IPS-NIHi7 (cell line): ENCODE measurements around the gene SLC2A4RG.
"Not testable (repeated sequence)": the region's sequence is repeated elsewhere in the genome, so short reads cannot be mapped to it uniquely, and the experiment has no call there.

Experiments
- DNase-seq: peaks from one replicate; pipeline ENCODE4 v3.0.0; 2012; ENCODE audit warnings: mixed read lengths; ENCODE audit errors: extremely low spot score

The SLC2A4RG gene

GRCh38 chr20:63775096-63775978 is 35.8 kb downstream of the SLC2A4RG start:
- peak; percentile 94 for DNase-seq

GRCh38 chr20:63776875-63777274 is 37.3 kb downstream of the SLC2A4RG start:
- DNase-seq: not testable (repeated sequence)

- no peak for DNase-seq
These were observed 38.0 kb downstream of the SLC2A4RG start for GRCh38 chr20:63777614-63778013.

- no peak for DNase-seq
These were observed 38.6 kb downstream of the SLC2A4RG start for GRCh38 chr20:63778034-63778752.

DNA sequence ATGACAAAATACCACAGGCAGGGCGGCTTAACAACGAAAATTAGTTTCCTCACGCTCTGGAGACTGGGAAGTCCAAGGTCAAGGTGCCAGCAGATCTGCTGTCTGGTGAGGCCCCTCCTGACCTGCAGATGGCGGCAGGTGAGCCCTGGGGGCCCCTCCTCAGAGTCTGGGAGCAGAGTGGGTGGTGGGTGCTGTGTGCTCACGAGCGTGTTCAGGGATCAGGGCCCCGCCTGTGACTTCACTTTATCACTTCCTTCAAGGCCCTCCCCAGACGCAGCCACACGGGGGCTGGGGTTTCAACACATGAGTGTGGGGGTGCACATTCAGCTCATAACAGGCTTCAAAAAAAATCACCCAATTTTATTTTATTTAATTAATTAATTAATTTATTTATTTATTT is 39.3 kb downstream of the SLC2A4RG start:
- DNase-seq: no peak

DNA sequence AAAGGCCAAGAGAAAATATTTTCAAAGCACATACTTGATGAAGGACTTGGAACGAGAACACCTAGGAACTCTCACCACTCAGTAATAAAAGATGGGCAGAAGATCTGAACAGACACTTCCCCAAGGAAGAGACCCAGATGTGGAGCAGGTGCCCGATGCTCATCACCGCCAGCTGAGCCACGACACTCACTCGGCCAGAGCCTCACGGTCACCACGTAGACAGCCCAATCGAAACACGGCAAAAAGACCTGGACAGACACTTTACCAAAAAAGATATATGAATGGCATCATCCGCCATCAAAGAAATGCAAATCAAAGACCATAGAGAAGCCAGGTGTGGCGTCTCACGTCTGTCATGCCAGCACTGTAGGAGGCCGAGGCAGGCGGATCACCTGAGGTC is 41.6 kb downstream of the SLC2A4RG start:
- DNase-seq: no peak

DNA sequence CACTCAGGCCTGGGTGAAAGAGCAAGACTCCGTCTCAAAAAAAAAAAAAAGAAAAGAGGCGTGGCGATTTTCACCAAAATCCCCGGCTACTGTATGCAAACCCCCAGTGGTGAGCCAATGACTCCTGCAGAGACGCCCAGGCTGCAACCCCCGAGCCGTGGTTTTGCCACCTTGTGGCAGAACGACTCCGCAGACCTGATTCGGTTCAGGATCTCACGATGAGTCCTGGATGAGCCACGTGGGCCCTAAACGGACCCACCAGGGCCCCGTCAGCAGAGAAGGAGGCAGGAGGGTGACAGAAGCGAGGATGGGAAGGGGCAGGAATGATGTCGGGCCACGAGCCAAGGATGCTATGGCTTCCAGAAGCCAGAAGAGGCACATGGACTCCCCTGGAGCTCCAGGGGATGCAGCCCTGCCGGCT is 42.5 kb downstream of the SLC2A4RG start:
- DNase-seq: no peak

DNA sequence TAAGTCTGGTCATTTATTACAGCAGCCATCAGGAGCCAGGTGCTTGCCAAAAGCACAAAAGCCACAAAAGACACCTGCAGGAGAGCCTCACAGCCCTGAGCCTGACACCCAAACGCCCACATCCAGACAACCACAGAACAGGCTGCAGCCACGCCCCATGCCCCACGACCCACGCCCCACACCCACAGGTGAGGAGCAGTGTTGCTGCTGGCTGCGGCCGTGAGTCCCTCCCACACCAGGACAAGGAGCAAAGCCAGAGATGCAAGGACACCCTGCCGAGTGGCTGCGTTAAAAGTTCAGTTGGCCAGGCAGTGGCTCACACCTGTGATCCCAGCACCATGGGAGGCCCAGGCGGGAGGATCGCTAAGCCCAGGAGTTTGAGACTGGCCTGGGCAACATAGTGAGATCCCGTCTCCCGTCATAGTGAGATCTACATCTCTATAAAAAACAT is 43.0 kb downstream of the SLC2A4RG start:
- DNase-seq: no peak

GRCh38 chr20:63783970-63784369 is 44.4 kb downstream of the SLC2A4RG start:
- DNase-seq: no peak

DNA sequence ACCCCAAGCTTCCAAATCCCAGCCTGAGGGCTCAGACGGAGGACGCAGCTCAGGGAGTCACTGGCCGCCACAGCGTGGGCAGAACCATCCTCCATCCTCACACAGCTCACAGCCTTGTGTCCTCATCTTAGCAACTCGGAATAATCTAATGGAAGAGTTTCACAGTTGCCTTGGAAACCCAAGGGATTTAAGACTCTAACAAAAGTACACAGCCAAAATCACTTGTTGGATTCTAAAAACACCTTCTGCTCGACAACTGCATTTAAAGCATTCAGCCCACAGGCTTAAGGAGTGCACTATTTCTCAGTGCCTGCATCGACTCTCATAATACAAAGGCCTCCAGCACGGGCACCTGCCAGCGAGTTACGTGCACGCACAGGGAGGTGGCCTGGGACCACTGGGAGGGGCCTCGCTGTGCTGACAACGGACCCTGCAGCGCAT is 46.1 kb downstream of the SLC2A4RG start:
- DNase-seq: no peak

DNA sequence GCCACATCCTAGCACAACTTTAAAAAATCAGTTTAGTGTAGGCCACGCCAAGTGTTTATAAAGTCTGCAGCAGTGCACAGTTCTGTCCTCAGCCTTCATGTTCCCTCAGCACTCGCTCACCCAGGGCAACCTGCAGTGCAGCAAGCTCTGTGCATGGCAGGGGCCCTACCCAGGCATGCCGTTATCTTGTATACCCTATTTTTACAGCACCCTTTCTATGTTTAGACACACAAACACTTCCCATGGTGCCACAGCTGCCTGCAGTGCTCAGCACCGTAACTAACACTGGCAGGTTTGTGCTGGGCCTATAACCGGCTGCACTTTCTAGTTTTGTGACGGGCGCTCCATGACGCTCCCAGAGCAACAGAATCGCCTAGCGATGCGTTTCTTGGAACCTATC is 47.7 kb downstream of the SLC2A4RG start:
- no peak for DNase-seq

DNA sequence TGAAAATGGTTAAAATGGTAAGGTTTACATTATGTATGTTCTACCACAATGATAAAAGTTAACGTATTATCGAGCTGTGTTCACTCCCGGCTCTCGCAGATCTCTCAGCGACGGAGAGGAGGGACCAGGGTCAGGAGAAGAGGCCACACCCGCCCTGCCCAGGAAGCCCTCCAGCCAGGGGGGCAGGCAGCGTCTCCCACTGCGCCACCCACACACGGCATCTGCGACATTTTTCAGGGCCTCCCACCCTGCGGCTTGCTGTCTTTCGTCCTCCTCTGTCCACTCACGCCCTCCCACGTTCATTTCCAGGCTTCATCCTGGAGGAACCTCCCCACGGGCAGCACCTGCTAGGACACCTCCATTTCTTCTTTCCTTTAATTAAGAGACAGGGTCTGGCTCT is 48.2 kb downstream of the SLC2A4RG start:
- no peak for DNase-seq

DNA sequence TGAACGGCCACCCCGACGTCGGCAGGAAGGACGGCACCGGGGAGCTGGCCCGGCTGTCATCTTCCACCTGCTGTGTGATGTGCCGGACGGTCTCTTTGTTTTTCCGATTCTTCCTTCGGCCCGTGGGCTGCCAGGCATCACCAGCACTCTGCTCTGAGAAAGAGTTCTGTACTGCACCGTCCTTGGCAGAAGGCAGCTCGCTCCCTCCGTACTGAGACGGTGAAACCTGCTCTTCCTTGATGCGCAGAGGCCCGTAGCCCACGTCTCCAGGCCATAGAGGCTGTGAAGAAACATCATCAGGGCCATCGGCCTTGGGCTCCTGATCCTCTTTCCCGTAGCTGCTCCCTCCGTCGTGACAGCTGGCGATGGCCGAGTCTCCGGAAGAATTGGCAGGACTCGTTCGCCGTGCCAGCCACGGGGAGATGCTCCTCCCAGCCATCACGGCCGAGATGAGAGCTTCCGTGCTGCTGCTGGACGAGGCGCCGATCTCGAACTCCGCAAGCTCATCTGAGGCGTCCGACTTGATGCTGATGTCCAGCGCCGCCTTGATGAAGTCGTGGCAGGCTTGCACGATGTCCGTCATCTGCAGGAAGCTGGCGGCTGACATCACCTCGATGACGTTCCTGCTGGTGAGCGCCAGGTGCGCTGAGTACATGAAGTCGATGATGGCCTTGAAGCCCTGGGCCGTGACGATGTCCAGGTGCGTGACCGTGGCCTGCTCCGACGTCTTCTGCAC is 50.4 kb downstream of the SLC2A4RG start:
- DNase-seq: no peak

- DNase-seq: no peak
These were observed 51.1 kb downstream of the SLC2A4RG start for GRCh38 chr20:63790572-63791168.

DNA sequence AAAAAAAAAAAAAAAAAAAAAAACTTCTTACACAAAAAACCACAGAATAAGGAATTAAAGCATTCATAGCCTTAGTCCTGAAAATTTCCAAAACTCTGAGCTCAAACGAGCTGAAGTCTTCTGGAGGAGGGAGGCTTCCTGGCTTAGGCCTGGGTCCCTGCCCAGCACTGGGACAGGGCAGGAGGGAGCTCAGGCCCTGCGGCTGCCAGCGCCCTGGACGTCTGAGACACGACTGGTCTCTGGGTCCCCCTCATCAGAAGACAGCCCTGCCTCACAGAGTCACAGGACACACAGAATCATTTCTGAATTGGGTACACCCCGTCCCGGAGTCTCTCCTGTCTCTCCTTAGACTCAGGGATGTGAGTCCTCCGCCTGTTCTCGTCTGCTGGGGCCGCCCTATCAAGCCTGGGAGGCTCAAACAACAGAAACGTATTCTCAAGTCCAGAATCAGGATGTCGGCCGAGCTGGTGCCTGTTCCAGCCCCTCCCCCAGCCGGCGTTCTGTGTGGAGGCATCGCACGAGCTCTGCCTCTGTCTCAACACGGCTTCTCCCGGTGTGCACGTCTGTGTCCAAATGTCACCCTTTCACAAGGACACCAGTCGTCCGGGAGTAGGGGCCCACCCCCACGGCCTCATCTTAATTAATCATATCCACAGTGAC is 52.1 kb downstream of the SLC2A4RG start:
- DNase-seq: no peak

DNA sequence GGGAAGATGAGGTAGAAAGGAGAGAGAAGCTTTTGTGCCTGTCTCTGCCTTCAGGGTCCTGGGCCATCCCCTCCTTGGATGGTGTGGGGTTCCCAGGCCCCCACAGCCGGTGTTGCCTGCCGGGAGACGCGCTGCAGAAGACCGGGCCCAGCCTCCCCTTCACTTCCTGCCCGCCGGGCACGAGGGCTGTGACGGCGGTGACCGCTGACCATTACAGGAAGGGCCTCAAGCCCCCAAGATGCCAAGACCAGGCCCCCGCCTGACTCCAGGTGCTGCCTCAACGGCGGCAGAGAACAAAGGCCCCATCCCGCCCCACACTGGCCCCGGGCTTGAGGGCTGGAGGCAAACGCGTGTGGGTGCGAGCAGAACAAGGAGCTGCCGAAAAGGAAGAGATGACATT is 53.3 kb downstream of the SLC2A4RG start:
- no peak for DNase-seq
